GM12801 (cell line): ENCODE measurements around the gene SUSD4.

Source experiments
- TF ChIP-seq, protein P1 (sequence below): IDR thresholded peaks from one replicate; pipeline ENCODE4 v1.5.1; 2011; ENCODE audit warnings: control low read depth; ENCODE audit not compliant: insufficient read length; ENCODE audit errors: extremely low read depth

The SUSD4 gene

DNA sequence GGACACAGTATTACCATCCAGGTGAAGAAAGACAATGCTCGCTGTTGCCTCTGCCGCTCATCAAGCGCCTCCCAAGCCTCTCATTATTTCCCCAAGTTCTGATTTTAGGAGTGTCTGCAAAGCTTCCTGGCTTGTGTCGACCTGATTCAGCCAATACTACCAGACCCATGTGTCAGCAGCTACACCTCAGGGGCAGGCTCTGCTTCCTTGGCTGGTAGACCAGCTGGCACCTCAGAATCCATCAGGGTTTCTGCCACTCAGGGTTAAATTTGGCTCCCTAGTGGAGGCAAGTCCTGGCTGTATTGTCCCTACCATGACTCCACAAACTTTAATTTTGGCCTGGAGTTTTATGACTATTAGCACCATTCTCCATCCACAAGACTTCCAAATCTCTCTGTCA lies 35.4 kb downstream of the SUSD4 start:
- TF ChIP-seq, protein P1, sequence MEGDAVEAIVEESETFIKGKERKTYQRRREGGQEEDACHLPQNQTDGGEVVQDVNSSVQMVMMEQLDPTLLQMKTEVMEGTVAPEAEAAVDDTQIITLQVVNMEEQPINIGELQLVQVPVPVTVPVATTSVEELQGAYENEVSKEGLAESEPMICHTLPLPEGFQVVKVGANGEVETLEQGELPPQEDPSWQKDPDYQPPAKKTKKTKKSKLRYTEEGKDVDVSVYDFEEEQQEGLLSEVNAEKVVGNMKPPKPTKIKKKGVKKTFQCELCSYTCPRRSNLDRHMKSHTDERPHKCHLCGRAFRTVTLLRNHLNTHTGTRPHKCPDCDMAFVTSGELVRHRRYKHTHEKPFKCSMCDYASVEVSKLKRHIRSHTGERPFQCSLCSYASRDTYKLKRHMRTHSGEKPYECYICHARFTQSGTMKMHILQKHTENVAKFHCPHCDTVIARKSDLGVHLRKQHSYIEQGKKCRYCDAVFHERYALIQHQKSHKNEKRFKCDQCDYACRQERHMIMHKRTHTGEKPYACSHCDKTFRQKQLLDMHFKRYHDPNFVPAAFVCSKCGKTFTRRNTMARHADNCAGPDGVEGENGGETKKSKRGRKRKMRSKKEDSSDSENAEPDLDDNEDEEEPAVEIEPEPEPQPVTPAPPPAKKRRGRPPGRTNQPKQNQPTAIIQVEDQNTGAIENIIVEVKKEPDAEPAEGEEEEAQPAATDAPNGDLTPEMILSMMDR = no peak

DNA sequence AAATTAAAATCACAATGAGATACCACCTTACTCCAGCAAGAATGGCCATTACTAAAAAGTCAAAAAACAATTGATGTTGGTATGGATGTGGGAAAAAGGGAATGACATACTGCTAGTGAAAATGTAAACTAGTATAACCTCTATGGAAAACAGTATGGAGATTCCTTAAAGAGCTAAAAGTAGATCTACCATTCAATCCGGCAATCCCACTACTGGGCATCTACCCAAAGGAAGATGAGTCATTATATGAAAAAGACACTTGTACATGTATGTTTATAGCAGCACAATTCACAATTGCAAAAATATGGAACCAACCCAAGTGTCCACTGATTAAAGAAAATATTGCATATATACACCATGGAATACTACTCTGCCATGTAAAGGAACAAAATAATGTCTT lies 37.2 kb downstream of the SUSD4 start:
- TF ChIP-seq, protein P1 = no peak

DNA sequence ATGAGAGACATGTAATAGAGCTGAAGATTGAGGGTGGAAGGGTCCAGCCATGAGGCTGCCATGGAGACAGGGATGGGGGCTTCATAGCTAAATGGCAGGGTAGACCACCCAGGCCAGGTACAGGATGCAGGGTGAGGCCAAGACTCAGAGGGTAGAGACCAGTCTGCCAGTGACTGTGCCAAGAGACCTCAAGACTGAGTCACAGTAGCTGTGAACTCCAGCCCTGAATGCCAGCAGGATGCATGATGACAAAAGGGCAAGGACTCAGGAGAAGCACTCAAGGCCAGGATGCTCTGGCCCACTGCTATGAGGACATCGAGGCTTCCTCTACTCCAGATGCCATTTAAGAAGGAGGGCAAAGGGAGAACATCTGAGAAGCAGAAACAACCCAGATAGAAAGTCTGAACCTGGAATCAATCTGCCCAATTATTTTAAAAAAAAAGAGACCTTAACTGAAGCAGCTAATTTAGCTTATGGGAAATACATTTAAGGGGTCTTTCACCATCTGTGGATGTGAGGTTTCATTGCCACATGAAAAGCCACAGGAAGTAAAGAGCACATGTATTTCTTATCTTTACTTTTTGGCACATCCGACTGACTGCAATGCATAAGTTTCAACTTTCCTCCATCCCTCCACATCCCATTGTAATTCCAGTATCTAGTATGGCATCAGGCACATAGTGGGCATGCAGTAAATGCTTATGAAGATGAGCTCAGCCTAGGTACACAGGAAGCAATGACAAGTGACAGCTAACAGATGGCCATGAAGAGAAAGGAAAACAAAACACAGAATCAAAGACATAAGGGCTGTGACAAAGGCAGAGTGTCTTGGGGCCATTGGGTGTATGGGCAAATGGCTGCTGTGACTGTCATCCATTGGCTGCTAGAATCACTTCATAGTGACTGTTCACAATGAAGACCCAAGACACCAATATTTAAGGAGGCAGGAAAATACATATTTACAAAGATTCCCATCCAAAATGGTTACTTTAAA lies 40.2 kb downstream of the SUSD4 start:
- TF ChIP-seq, protein P1 = no peak

DNA sequence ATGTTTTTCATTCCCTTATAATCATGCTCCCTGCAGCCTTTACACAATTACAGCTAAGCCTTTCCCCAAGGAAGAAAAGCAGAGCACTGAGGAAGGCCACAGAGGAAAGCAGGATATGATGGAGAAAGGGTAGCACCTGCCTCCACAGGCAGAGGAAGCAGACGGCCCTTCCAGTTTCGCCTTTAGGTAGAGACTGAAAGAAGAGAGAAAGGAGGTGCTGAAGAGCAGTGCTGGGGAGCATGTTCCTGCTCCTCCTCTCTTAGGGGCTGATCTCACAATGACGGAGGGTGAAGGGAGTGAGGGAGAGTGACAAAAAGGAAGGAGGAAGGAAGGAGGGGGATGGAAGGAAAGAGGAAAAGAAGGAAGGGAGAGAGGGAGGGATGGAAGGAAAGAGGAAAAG lies 41.1 kb downstream of the SUSD4 start:
- TF ChIP-seq, protein P1 = no peak

DNA sequence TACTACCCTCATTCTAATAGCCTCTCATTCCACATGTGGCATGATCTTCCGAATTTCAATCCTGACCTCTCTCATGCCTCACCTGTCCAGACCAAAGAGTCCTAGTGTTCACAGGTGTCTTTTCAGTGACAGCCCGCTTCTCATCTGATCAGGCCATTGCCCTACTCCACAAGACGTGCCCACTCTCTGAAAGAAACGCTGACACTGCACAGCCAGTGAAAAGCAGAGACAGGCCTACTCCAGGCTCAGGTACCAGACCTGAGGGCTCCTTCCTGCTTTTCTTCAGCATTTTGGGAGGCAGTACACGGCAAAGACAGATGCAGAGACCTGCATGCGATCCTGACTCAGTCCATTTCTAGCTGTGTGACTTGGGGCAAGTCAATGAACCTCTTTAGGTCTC lies 43.0 kb downstream of the SUSD4 start:
- TF ChIP-seq, protein P1 = no peak

DNA sequence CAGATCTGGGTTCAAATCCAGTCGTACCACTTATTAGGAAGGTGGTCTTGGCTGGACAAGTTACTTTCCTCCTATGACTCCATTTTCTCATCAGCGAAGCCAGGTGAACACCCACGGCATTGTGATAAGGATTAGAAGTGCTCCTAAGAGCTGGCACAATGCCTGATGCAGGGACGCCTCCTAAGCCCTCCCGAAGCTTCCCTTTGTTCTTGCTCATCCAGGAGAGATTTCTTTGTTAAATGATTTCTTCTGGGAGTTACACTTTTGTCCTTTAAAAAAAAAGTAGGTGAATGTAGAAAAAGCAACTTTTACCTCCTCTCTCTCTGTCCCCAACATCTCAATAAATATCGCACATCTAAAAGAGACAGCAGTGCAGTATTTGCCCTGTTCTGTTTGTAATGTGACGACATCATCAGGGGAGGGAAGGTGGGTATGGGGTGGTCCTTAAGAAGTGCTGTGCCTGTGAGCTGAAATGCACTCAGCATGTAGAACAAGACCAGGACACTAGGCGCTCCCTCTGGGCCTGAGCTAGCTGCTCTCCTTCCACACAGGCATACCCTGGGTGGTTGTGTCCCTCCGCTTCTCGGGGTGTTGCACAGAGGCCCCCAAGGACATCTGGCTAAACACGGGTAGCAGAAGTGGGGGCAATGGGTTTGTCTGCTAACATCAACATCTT lies 43.9 kb downstream of the SUSD4 start:
- TF ChIP-seq, protein P1 = no peak

DNA sequence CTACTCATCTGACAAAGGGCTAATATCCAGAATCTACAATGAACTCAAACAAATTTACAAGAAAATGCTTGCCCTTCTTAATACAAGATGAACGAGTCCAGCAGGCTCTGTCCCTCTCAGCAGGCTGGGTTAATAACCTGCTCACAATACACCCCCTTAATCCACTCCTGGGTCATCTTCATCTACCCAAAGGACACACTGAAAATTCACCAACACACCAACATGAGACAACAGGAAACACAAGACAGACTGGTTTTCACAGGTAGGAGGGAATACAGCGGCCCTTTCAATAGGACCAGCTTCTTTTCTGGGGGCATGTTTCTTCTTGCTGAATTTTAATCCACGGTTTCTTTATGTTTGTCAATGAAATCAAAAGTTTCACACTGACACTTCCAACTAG lies 44.6 kb downstream of the SUSD4 start:
- TF ChIP-seq, protein P1 = no peak
